Hematopoietic multipotent progenitor cell (in vitro differentiated cells): Measurements from ENCODE around the gene EED. TPM values are rescaled to one million over a fixed set of nuclear protein-coding genes. Genes with fewer than 3 reads are reported as not detected.
A peak's percentile ranks its signal among the peaks of the same experiment; 100 is the strongest.

Experiments
- DNase-seq, 3 donors: peaks; one replicate each; pipeline ENCODE4 v3.0.0-alpha.2; 2011 to 2015; ENCODE audit warnings: low read depth in 2 of 3, low spot score in 2 of 3
- total RNA-seq: library from RNA; depleted of rRNA; stranded (reverse); fragments of >200 nt; gene quantifications from one replicate; pipeline ENCODE4 v1.2.3, GENCODE V29; 2012

The EED gene, protein sequence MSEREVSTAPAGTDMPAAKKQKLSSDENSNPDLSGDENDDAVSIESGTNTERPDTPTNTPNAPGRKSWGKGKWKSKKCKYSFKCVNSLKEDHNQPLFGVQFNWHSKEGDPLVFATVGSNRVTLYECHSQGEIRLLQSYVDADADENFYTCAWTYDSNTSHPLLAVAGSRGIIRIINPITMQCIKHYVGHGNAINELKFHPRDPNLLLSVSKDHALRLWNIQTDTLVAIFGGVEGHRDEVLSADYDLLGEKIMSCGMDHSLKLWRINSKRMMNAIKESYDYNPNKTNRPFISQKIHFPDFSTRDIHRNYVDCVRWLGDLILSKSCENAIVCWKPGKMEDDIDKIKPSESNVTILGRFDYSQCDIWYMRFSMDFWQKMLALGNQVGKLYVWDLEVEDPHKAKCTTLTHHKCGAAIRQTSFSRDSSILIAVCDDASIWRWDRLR
- 7.5 TPM for total RNA-seq

DNA sequence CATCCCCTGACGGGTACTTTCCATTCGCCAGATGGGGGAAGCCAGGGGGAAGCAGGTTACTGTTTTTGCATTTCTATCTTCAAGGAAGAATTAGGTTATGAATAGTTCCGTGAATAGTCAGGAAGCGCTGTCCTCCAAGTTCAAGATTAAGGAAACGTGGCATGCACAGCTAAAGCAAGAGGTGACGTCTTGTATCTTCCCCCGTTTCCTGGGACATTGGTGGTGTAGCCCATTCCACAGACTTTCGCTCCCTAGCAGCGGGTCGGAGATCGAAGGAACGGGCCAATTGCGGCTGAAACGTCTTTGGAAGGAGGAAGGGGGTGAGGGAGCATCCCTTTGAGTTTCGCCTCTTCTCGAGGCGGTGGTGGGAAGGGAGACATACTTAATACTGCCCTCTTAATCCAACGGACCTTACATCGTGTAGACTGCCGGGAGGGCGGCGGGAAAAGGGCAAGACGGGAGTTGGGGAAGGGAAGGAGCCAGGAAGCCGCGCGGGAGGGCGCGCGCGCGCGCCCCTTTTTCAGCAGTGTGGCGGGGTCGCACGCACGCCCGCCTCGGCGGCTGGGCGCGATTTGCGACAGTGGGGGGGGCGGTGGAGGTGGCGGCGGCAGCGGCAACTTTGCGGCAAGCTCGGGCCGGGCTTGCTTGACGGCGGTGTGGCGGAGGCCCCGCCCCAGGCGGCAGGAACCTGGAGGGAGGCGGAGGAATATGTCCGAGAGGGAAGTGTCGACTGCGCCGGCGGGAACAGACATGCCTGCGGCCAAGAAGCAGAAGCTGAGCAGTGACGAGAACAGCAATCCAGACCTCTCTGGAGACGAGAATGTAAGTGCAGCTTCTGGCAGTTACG, at the start of gene EED:
TSS of gene EED (plus strand) at position 232 of the 847 bp plus-strand sequence. CDS start at position 709, 477 bp downstream.
- peak; percentile 81 to 97 (median 97) for DNase-seq

DNA sequence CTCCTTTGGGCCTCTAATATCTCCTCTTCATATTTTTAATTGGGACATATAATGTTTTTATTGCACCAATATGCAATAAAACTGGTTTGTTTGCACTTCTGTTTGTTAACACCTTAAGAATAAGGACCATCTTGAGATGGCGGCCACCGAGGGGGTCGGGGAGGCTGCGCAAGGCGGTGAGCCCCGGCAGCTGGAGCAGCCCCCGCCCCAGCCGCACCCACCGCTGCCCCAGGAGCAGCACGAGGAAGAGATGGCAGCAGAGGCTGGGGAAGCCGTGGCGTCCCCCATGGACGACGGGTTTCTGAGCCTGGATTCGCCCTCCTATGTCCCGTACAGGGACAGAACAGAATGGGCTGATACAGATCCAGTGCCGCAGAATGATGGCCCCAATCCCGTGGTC, 49.6 kb upstream of the EED start:
- no peak for DNase-seq

DNA sequence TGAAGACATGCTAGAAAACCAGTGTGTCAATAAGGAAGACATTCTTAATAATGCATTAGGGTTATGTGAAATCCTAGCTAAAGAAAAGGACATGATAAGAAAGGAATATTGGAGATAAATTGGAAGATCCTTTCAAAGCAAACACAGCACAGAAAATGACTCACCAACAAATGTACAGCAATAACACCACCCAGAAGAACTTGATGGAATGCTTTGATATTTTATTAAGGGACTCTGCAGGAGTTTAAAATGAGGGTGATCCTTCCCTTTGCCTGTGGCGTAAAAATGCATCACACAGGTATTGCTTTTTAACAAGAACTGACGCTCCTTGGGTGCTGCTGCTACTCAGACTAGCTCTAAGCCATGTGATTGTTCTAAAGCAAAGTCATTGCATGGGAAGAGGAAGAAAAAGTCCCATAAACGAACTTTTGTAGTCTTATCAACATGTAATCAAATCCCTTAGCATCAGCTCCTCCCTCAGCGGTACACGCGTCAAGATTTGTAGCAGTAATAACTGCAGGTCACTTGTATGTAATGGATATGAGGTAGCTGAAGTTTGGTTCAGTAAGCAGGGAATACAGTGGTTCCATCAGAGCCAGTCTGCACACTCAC, 48.4 kb upstream of the EED start:
- DNase-seq = no peak

DNA sequence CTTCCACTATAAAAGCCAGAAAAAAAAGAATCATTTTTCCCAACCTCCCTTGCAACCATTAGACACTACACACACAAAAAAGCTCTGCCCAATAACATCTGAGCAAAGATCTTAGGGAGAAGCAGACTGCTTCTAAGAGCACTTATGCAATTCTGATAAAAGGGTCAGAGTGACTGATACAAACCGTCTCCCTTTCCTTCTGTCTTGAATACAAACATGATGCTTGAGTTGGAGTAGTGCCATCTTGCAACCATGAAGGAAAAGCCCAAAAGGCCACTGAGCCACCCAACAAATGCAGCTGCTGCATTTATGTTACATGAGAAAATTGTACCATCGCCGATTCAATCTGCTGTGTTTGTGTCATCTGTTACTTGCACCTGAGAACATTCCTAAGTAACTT, 47.6 kb upstream of the EED start:
- no peak for DNase-seq

DNA sequence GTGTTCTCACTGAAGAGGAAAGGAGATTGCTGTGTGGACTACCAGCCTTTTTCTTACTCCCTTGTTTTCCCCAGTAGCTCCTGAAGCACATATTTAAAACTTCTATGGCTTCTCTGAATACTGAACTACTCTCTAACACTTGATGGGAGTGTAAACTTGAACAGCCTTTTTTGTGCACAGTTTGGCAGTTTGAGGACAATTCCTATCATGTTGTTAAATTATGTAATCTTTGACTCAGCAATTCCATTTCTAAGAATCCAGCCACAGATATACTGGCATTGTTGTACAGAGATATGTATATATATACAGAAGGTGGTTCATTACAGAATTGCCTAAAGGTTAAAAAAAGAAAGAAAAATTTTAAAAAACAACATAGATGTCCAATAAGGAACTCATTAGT, 47.1 kb upstream of the EED start:
- DNase-seq = no peak

DNA sequence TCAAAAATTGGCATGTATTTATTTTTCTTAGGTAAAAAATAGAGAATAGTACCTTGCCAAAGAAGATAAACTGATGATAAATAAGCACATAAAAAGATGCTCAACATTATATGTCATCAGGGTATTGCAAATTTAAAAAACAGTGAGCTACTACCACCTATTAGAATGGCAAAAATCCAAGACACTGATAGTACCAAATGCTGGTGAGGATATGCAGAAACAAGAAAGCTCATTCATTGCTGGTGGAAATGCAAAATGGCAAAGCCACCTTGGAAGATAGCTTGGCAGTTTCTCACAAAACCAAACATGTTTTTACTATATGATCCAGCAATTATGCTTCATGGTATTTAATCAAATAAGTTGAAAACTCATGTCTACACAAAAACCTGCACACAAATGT, 46.4 kb upstream of the EED start:
- DNase-seq = no peak

DNA sequence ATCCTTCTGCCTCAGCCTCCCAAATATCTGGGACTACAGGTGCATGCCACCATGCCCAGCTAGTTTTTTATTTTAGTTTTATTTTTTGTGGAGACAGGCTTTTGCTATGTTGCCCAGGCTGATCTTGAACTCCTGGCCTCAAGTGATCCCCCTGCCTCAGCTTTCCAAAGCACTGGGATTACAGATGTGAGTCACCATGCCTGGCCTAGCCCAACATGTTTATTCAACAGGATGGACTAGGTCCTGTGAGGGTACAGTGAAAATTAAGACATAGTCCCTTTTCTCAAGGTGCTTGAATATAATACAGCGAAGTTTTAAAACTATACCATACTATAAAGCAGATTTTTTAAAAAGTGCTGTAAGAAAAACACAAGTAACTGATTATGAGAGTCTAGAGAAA, 45.2 kb upstream of the EED start:
- DNase-seq = no peak

DNA sequence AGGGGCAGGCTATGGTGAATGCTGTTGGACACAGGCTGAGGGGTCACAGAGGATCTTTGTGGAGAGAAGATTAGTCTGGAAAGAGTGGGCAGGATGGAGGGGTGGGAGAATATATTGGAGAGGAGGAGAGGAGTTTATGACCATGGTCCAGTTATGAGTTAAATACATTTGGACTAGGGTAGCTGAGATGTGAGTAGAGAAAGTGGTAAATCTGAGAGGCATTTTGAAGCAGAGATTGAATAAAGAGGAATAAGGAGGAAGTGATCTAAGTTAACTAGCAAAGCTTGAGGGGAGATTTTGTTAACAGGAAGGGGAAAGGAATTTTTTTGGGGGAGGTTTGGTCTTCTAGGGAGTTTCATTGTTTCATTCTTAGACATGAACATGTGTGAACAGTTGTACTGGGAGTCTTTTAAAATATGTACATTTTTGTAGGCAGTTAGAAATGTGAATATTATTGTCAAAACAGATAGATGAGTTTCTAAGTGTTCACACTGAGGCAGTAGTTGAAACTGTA, 43.1 kb upstream of the EED start:
- DNase-seq = no peak

DNA sequence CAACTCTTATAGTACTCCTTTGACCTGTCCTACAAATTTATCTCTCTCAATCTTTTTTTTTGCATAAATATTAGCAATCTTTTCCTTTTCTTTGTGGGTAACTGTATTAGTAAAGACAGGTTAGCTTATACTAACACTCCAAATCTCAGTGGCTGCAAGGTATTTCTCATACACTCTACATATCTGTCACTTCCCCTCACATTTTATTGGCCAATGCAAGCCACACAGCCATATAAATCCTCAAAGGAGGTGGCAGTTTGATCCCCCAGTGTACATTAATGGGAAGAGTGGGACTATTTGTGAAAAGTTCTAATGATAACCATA, 42.6 kb upstream of the EED start:
- peak in 1 of 3 donors; percentile 70 for DNase-seq

DNA sequence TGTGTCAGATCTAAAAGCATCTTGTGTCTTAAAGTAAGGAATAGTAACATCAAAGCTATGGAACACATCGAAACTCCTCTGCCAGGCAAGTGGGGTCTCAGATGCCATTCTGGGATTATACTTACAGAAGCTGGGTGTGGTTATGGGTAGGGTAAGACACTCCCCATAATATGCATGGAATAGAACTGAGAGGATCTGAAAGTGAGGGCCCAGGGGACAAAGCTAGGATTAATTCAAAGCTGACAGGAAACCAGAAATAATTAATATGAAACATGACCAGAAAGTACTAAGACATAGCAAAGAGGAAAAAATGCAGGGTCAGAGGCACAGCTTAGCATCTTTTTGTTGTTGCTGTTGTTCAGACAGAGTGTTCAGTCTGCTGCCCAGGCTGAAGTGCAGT, 40.2 kb upstream of the EED start:
- DNase-seq = no peak

DNA sequence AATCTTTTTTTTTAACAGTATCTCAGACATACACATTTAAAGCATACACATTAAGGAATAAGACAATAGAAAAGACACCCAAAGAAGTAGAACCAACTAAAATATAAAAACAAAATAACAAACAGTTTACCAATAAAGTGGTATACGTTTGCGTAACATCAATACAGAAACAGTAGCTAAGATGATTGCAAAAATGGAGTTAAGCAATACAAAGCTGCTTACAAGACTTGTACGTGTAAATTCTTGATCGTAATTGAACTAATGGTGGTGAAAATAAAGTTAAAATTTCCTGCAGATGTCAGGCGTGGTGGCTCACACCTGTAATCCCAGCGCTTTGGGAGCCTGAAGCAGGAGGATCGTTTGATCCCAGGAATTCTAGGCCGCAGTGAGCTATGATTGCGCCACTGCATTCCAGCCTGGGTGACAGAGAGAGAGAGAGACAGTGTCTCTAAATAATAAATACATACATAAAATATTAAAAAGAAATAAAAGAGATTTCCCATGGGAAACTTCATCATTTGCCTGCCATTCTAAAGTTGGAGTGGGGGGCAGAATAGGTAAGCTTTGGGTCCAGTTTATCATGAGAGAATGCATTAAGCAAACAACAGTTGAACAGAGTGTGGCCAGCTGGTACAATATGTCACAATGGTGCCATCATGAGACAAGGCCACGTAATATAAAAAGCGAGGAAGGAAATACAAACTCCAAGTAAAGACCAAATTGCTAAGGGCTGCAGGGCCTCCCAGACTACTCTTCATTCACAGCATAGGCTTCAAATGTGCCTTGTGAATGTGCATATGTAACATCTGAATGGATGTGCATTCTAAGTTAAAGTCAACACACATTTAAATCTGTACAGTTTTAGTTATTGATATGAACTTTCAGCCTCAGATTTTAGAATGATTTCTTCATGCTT, 38.9 kb upstream of the EED start:
- no peak for DNase-seq

DNA sequence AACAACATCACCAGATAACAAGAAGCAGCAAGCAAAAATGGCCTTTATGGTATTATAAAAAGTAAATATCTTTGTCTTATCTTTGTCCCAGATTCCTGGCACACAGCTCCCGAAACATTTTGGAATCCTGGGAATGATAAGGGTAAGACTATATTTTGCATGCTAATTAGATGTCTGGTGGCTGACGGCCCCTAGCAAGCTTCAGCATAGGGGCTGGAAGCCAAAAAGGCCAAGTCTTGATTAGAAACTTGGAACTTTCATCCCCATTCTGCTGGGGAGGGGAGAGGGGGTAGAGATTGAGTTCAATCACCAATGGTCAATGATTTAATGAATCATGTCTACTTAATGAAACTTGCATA, 38.2 kb upstream of the EED start:
- no peak for DNase-seq

DNA sequence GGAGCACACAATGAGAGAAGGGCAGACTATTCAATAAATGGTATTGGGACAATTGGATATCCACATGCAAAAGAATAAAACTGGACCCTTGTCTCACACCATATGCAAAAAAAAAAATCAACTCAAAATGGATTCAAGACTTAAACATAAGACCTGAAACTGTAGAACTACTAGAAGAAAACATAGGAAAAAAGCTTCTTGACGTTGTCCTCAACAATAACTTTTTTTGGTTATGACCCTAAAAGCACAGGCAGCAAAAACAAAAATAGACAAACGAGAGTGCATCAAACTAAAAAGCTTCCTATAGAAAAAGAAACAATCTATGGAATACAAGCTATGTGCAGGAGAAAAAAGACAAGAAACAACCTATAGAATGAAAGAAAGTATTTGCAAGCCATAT, 37.1 kb upstream of the EED start:
- DNase-seq = no peak

DNA sequence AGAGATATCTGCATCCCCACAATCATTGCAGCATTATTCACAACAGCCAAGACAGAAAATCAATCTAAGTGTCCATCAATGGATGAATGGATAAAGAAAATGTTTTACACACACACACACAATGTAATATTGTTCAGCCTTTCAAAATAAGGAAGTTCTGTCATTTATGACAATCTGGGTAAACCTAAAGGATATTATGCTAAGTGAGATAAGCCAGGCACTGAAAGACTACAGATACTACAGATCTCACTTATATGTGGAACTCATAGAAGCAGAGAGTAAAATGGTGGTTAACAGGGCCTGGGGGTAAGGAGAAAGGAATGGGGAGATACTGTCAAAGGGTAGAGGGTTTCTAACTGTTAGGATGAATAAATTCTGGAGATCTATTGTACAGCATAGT, 36.0 kb upstream of the EED start:
- DNase-seq = peak in 1 of 3 donors; percentile 73

DNA sequence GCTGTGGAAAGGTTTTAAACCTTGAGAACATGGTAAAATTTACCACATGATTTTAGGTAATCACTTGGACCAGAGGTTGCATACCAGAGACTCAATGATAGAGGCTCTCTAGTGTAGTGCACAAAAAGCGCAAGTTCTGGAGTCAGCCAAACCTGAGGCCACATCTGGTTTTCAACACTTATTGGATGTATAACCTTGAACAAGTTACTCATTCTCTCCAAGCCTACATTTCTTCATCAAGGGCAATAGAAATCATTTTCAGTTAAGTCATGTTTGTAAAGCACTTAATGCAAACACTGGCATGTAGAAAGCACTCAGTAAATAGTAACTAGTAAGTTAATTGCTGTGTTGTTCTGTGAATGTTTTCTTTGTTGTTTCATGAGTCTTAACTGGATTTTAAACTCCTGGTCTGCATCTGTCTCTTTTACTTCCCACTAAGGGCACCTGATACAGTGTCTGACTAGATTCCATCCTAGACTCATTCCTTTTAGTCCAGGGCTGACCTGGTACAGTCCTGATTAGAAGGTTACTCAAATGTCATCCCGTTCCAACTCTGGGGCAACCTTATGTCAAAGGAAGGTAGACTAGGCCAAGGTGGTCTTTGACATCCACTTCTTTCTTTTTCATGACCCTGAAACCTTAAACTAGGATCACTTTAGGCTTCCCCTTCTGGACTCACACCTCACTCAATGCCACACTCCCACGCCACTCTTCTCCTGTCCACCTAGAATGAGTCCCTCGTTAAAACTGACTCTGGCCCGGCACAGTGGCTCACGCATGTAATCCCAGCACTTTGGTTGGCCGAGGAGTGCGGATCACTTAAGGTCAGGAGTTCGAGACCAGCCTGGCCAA, 34.5 kb upstream of the EED start:
- no peak for DNase-seq

DNA sequence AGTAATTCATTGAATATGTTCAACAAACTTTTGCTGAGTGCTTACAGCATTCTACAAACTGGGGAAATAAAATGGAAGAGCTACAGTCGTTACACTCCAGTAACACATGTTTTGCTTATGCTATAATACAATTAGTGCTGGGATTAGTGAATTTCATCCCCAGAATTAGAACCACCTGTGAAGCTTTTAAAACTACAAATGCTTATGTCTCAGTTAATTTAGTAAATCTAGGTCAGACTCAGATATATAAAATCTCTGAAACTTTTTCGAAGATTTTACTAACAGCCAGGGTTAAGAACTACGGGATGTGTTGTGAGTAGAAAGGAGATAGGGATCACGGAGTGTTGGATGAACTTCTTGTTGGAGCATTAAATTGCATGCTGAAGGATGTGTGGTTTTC, 33.7 kb upstream of the EED start:
- DNase-seq = no peak

DNA sequence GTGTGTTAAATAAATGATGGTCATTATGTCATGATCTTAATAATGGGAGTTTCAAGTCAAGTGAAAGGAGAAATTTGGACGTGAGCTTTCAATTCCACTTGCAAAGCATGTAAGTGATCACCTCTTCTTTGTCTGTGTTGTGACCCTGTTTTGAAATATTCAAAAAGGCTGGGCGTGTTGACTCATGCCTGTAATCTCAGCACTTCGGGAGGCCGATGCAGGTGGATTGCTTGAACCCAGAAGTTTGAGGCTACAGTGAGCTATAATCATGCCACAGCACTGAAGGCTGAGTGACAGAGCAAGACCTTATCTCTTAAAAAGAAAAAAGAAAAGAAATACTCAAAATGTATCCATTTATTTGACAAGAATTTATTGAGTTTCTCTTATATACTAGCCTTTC, 32.9 kb upstream of the EED start:
- no peak for DNase-seq

DNA sequence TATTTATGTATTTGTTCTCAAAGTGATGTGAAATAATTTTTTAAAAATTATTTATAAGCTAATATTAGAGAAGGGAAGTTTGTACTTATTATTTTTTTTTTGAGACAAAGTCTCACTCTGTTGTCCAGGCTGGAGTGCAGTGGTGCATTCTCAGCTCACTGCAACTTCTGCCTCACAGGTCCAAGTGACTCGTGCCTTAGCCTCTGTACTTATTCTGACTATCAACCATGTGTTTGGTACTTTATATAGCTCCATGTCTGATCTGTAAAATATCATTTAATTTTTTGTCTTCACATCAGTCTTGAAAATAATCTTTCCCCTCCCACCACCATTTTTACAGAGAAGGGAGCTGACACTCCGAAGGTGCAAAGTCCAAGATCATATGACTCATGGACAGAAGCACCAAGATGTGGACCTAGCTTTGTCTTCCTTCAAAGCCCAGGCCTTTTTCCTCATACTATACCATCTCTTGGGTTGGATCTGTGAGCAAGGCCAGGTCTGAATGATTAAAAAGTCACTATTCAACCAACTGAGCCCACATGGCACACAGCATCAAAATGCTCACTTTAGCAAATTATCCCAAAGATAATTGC, 32.4 kb upstream of the EED start:
- DNase-seq = no peak

DNA sequence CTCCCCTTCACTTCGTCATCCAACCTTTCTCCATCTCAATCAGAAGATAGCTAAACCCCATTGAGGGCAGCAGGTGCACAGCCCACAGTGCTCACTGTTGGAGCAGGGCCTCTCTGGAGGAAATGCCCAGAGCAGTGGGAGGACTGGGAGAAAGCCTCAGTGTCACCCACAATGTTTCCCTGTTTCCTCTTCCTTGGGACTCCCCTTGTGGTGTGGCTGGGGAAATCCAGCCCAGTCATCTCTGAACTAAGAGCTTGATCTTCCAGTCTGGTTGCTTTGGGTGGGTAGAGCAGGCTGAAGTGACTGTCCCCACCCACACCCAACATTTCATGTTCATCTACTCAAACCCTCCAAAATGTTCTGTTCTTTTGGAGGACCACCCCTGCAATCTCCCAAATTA, 29.8 kb upstream of the EED start:
- DNase-seq = no peak
